Measurements from ENCODE around the gene CKB. TPM values are rescaled to one million over a fixed set of nuclear protein-coding genes. Genes with fewer than 3 reads are reported as not detected.

CKB gene
- total RNA-seq, 2 donors from 2014 or later, result 7.0 to 8.0 TPM

GRCh38 chr14:103476065-103476464, 46.6 kb downstream of the CKB start:
- H3K9me3 ChIP-seq (ENCODE audit: control insufficient read depth, low read length, poor library complexity, severe bottlenecking), result no peaks in the 10 kb centered on the region

GRCh38 chr14:103474893-103475292, 47.7 kb downstream of the CKB start:
- Mint-ChIP-seq H3K4me3 (no peak overlapping the region), H3K36me3 (ENCODE audit: low read depth) (peaks cover 9% of the 10 kb centered on the region), H3K27me3 (no peaks in the 10 kb centered on the region), H3K27ac (no peak overlapping the region), H3K4me1 (peaks cover 8% of the 10 kb centered on the region)
- DNase-seq (no peak), ATAC-seq (no peak)
- H3K9me3 ChIP-seq (ENCODE audit: control insufficient read depth, low read length, poor library complexity, severe bottlenecking), result no peaks in the 10 kb centered on the region

More at GRCh38 chr14:103476065-103476464, 46.6 kb downstream of the CKB start:
- Mint-ChIP-seq H3K4me1 (peaks cover 16% of the 10 kb centered on the region), H3K27ac (no peak overlapping the region), H3K4me3 (no peak overlapping the region), H3K36me3 (ENCODE audit: low read depth) (peaks cover 7% of the 10 kb centered on the region), H3K27me3 (no peaks in the 10 kb centered on the region)
- DNase-seq, result no peak
- ATAC-seq, result no peak

GRCh38 chr14:103472939-103473338, 49.7 kb downstream of the CKB start:
- Mint-ChIP-seq H3K4me3 (no peak overlapping the region), H3K36me3 (ENCODE audit: low read depth) (peaks cover 9% of the 10 kb centered on the region), H3K27ac (no peak overlapping the region), H3K4me1 (peaks cover 5% of the 10 kb centered on the region), H3K27me3 (no peaks in the 10 kb centered on the region)
- DNase-seq (no peak), ATAC-seq (no peak)
- no peaks in the 10 kb centered on the region for H3K9me3 ChIP-seq (ENCODE audit: control insufficient read depth, low read length, poor library complexity, severe bottlenecking)

Other genes starting within 250 kb of the CKB start
- gene EIF5, start 188.6 kb downstream of the CKB start, total RNA-seq, result 100 to 1,000 TPM; 649 to 800 TPM
- 100 to 1,000 TPM; 121 to 136 TPM for gene MARK3, start 137.4 kb downstream of the CKB start, total RNA-seq
- 1 to 10 TPM; 8.2 to 8.3 TPM for gene TRMT61A, start 6.4 kb upstream of the CKB start, total RNA-seq
- gene BAG5, start 39.8 kb upstream of the CKB start, total RNA-seq, result 10 to 100 TPM; 28.5 to 32.9 TPM
- gene COA8, start 40.1 kb upstream of the CKB start, total RNA-seq, result 10 to 100 TPM; 18.3 to 19.4 TPM
- gene KLC1, start 106.4 kb upstream of the CKB start, total RNA-seq, result 100 to 1,000 TPM; 162 to 198 TPM
- 1 to 10 TPM; 6.9 to 8.3 TPM for gene XRCC3, start 192.6 kb upstream of the CKB start, total RNA-seq
- 1 to 10 TPM; 9.1 to 9.5 TPM for gene ZFYVE21, start 193.0 kb upstream of the CKB start, total RNA-seq

Data from T-helper 17 cell (primary cell).